Measurements from ENCODE around the gene FBN2.
"Not testable (repeated sequence)": the region's sequence is repeated elsewhere in the genome, so short reads cannot be mapped to it uniquely, and the experiment has no call there.

The FBN2 gene

DNA sequence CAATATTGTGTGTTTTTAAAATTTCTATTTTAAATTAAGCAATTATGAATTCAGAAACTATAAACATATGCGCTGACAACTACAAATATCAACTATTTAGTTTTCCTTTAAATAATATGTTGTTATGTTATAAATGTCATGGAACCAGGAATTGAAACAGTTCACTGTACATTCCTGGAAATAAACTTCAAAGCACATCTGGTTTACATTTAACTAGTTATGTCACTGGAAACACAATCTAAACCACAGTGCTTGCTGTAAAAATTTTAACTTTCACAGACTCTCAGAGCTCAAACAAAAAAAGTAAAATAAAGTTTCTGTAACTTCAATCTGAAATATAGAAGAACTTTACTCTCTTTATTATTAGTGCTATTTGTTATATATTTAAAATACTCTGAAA lies 179.2 kb downstream of the FBN2 start:
- no peak for DNase-seq (ENCODE audit: low read depth)

DNA sequence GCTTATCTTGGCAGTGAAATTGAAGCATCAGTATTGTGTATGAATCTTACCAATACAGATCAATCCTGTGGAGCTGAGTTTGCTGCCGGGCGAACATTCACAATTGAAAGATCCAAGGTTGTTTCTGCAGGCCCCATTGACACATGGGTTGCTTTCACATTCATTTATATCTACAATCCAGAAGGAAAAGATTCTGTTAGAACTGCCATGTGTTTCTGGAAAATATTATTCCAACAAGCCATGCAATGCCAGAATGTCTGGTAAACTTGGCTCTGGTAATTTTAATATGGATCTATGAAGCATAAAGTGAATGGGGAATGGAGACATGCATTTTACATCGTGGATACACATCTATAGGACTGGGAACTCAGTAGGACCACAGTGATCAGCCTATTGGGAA lies 180.8 kb downstream of the FBN2 start:
- no peak for DNase-seq (ENCODE audit: low read depth)

DNA sequence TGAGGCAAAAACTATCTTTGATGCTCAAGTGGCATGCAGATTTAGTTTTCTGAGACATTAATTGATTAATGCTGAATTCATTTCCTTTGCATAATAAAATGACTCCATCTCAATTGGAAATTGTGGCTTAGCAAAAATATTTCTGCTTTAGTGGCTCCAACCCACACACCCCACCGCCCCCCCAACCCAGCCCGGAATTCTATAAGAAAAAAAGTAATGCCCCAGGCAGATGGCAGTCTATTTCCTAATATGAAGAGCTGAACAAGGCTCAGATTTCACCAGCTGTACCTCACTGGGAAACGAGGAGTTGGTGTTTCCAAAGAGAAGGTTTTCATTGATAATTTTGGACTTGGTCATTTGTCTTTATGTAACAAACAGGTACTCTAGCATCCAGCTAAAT lies 182.1 kb downstream of the FBN2 start:
- no peak for DNase-seq (ENCODE audit: low read depth)

DNA sequence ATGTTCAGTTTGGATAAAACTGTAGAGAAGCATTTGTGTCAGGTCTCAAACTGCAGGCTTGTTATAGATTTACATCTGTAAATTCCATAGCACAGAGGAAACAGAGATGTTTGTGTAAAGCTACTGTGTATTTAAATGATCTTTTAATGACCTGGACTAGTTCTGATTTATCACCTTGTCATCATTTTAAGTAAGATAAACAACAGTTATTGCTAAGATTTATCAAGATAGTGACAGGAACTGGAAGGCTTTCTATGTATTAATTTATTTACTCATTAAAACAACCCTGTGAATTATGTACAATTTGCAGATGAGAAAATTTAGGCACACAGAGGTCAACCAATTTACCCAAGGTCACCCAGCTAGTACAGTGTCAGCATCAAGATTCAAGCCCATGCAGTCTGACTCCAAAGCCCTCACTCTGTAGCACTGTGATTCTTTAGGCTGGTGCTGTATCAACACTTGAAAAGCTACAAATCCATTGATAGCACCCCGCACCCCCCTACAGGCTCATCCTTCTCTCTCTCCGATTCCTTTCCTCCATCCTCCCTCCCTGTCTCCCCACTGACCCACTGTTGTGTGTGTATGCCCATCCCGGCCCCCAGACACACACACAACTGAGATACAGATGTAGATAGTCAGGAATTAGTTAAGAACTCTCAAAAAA lies 184.5 kb downstream of the FBN2 start:
- no peak for DNase-seq (ENCODE audit: low read depth)

DNA sequence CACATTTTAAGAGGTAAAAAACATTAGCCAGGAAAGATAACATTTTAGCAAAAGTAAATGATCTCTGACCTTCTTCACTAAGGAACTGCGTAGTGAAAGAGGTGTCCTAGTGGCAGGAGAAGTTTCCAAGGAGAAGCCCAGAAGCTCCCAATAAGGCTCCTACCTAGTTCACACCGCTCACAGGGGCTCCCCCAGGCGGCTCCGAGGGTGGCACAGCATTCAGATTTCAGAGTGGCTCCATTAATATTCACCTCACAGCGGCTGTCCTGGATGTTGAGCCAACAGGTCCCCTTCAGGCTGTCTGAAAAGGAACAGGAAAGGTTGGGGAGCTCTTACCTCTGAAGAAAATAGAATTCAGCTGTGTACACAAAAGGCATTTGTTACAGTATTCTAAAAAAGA lies 187.3 kb downstream of the FBN2 start:
- DNase-seq (ENCODE audit: low read depth), result no peak

DNA sequence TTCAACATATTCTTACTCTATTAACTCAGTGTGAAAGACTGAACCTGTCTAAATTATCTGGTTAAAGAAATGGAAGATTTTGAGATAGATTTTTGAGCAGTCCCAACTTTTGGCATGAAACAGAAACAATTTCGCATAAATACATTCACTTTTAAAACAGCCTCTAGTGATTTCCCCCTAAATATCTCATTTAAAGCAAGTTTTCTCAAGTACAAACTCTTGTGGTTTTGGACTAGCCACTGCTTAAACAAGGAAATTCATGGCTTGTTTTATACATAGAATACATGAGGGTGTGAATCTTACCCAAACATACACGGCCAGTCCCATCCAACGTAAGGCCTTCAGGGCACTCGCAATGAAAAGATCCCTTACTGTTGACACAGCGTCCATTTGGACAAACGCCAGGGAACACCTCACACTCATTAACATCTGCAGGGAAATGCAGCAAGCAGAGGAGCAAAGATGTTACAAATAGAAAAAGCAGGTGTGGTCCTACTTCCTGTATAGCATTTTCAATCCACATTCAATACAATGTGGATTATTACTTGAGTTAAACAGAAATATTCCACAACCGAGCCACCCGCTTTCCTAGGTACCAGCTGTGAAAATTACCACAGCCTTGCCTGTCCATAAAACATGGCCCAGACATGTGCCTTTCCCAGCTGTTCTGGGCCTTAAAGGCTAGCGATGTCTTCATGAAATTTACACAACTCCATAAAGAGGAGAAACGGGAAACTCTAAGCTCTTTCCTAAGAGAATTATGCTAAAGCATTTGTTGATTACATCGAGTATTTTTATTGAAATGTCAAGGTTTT lies 188.8 kb downstream of the FBN2 start:
- no peak for DNase-seq (ENCODE audit: low read depth)

DNA sequence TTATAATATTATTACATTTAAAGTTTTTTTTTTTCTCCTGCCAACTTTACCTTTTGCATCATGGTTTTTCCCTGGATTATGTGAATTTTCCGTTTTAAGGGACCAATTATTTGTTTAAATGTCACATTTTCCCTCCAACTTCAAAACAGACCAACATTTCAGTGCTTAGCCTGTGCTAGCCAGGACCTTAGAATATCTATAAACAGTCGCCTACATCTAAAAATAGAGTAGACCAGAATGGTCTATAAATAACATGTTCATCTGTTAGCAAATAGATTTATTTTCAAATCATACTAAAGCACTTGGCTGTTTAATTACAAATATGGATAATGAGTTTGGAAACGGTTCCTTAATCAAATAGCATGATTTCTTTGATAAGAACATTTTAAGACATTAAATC lies 192.0 kb downstream of the FBN2 start:
- DNase-seq (ENCODE audit: low read depth), result no peak

DNA sequence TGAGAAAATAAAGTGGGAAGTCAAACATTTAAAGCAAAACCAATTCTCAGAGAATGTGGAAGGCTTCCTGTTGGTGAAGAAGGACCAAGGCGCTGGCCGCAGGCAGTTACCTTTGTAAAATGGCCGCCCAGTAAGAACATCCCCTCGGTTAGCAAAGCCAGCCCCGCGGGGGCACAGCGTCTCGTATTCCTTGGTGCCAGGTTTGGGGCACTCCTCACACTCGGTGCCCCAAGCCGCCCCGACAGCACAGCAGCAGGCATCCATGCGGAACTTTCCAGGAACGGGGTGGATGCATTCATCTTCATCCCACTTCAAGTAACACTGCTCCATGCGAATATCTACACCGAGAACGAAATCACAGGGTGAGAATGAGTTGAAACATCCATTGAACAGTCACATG lies 192.8 kb downstream of the FBN2 start:
- no peak for DNase-seq (ENCODE audit: low read depth)

DNA sequence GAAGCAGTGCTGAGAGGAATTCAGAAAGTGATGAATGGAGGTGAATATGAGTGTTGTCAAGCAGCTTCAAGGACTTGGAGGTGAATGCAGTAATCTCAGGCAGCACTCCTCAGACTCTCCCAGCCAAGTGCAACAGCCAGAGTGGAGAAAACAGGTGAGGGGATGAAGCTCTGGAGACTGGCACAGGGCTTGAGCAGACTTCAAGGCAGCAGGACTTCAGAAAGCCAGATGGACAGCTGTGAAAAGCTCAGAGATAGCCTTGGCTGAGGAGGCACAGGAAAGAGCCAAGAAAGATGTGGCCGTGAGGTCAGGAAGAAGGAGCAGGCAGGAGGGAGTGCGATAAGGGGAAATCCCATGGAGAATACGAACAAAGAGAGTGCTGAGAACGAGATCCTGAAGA lies 194.9 kb downstream of the FBN2 start:
- no peak for DNase-seq (ENCODE audit: low read depth)

DNA sequence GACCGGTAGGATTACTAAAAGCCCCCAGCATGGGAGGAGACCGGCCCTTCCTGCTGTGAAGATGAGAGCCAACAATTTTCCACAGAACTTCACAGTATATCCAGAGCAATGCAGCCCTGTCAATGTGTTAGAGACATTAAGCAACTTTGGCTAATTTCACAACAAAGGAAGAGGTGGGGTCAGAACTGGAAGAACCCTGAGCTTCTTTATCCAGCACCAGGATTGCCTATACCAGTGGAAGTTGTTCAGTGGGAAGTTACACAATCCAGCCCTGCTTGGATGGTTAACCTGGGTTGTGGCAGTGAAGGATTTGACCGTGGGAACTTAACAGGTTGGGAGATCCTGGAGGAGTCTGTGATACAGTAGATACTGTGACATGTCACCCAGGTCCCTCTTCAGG lies 197.0 kb downstream of the FBN2 start:
- DNase-seq (ENCODE audit: low read depth), result no peak

DNA sequence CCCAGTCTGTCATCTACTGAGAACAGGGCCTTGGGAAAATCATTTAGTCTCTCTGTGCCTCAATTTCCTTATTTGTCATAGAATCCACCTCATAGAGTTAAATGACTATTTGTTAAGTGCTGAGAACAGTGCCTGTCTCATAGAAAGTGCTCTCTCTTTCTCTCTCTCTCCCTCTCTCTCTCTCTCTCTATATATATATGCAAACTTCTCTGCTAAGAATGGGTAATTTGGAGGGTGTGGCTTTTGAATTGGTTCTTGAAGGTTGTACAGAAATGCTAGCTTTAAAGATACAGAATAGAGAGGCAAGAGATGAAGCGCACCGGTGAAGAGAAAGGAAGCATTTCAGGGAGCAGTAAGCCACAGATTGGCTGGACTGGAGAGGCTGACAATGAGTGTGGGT lies 197.4 kb downstream of the FBN2 start:
- DNase-seq (ENCODE audit: low read depth), result no peak

DNA sequence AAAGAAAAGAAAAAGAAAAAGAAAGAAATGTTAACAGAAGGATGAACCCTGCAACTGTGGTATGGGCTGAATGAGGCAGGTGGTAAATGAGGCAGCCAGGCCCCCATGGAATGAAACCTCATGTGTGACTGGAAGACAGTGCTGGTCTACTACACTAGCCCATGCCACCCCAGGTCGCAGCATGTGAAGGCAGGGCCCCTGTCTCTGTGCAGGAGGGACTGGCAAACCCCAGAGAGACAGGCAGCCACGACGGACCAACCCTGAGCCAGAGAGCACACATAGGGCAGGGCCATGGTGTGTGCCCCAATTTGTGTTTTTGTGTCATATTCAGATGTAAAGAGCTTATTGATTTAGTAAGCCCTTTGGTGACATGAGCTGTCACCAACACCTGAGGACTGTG lies 198.5 kb downstream of the FBN2 start:
- DNase-seq (ENCODE audit: low read depth), result no peak

DNA sequence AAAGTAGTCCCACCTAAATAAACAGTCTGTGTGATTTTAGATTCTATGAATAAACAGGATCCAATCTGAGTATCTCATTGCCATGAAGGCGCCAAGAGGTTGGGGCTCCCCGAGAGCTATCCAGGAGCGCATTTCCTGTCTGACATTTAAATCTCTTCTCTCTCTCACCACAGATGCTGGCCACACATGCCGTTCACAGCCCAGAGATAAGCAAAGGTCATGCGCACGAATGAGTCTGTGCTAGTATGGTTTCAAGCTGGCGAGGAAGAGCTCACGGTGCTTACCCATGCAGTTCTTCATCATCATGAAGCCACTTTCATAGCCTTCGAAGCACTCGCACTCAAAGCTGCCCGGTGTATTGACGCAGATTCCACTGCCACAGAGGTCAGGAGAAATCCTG lies 199.4 kb downstream of the FBN2 start:
- no peak for DNase-seq (ENCODE audit: low read depth)

DNA sequence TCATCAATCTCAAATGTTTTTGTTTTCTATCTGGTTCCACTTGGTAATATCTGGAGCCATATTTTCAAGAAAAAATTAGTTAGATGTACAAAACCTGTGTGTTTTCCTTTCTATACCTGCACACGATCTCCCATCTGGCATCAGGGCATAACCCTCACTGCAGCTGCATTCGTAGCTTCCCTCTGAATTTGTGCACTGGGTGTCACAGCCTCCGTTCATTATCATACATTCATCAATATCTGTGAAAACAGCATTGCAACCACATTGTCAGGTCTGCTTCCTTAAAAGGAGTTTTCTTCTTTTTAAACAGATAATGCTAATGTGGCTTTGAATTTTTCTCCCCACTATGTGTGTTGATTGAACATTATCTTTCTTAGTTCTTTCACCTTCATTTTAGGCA lies 202.7 kb downstream of the FBN2 start:
- DNase-seq (ENCODE audit: low read depth), result no peak

DNA sequence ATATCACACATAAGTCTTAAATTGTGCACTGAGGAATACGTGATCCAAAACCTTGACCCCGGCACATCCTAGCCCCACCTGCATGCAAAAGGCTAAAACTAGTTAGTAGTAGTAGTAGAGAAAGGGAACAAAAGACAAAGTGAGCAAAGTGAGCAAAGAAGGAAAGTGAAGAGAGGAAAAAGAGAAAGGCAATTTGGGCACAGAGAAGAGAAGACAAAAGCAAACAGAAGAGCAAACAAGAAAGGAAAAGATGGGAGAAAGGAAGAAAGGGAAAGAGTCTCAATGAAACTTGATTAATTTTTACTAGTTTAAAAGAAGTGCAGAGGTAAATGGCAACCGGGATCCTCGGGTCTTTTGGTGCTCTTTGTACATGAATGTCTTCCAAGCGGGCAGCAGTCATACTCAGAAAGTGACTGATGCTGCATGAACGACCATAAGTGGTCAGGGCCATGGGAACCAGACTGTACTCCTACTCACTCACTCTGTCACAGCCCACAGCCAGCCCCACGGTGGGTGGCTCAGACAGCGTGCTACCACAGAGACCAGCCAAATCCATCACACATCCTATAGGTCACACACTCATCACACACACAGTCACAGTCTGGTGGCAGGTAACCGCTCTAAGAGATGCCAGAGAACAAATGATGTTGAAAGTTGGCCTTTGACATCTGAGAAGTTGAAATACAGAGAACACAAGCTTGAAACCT lies 203.9 kb downstream of the FBN2 start:
- DNase-seq (ENCODE audit: low read depth), result no peak

DNA sequence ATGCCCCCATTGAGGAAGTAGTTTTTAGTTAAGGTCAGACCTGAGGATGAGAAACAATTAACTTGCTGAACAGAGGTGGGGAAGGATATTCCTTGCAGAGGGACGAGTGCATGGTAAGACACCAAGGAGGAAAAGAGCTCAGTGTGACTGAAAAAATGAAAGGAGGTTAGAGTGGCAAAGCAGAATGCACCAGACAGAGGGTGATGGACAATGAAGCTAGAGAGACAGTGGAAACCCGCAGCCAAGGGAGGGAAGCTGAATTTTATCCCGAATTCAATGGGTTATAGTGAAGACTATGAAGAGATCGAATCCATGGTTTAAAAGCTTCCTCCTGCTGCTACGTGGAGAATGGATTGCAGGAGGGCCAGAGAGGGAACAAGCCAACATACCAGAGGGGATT lies 206.8 kb downstream of the FBN2 start:
- no peak for DNase-seq (ENCODE audit: low read depth)

DNA sequence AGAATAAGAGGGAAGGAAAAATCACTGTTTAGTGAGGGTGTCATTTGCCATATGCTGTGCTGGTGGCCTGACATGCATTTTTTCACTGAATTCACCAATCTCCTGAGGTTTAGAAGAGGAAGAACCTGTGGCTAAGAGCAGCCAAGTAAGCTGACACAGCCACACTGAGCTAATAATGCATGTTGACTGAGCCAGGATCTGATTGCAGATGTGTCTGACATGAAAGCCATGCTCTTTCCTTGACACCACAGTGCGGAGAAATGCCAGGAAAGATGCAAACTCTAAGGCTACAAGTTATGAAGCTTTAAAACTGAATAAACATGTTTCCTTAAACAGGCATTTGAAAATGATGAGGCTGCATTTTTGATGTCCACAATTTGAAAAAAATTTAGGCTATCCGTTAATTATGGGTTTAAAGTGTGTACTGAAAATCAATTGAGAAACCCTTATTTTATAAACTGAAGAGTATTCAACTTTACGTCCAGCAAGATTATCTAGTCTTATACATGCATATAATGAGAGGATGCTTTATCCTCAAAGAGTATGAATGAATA lies 208.6 kb downstream of the FBN2 start:
- no peak for DNase-seq (ENCODE audit: low read depth)

DNA sequence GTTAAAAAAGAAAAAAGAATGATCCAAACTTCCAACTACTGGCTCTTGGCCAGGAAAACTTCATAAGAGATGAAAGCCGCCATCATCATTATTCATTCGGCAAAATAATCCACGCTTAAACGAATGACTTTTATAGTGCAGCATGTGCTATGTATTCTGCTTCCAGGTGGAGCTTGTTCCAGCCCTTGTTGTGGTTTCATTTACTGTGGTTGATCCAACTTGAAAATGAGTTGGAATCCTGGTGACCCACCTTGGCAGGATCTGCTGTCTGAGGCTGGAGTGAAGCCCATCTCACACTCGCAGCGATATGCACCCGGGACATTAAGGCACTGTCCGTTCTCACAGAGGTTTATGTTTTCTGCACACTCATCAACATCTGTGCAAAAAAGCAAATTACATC lies 209.6 kb downstream of the FBN2 start:
- no peak for DNase-seq (ENCODE audit: low read depth)

DNA sequence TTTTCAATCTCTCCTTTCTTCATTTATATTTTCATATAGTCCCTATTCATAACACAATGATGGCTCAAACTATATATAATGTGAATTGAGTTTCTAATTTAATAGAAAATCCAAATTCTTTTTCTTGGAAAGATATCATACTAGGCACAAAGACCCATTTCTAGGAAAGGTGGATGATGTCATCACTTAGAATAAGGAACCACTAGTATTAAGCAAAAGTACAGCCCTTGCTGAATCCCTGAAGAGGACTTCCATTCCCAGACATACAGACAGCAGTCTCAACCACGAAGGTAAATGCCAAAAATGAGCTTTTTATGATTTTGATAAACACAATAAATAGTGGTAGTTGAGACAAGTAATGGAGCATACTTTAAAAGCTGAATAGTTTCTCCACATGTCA lies 210.0 kb downstream of the FBN2 start:
- DNase-seq (ENCODE audit: low read depth), result no peak

DNA sequence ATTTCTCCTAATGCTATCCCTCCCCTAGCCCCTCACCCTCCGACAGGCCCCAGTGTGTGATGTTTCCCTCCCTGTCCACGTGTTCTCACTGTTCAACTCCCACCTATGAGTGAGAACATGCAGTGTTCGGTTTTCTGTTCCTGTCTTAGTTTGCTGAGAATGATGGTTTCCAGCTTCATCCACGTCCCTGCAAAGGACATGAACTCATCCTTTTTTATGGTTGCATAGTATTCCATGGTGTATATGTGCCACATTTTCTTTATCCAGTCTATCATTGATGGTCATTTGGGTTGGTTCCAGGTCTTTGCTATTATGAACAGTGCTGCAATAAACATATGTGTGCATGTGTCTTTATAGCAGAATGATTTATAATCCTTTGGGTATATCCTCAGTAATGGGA lies 216.6 kb downstream of the FBN2 start:
- DNase-seq (ENCODE audit: low read depth), result not testable (repeated sequence)

DNA sequence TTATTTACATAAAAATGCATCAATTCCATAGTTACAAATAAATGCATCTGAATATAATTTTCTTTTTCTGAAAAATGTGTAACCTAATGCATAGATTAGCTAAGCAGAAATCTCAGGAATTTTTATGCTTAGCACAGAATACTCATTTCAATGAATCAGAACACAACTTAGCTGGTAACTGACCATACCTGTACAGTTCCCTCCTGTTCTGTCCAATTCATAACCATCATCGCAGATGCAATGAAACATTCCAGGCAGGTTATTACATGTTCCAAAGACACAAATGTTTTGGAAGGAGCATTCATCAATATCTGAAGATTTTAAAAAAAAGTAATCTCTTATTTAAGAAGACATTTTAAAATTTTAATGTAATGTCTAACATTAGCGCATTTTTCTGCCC lies 219.4 kb downstream of the FBN2 start:
- no peak for DNase-seq (ENCODE audit: low read depth)

DNA sequence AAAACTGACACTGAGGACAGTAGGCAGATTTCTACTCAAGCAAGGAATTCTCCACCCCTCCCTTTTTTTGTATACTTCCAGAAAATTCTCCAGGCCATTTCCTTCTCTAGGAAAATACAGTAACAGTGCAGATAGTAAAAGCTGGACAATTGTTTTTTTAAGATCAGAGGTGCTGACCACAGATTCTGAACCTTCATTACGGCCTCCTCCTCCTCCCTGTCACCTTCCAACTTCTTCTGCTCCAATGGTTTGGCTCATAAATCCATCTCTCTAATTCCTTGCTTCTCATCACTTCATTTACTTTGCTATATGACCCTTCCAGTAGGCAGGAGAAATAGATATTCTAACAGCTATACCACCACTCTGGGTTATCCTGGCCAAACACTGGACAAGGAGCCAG lies 220.6 kb downstream of the FBN2 start:
- DNase-seq (ENCODE audit: low read depth), result no peak

DNA sequence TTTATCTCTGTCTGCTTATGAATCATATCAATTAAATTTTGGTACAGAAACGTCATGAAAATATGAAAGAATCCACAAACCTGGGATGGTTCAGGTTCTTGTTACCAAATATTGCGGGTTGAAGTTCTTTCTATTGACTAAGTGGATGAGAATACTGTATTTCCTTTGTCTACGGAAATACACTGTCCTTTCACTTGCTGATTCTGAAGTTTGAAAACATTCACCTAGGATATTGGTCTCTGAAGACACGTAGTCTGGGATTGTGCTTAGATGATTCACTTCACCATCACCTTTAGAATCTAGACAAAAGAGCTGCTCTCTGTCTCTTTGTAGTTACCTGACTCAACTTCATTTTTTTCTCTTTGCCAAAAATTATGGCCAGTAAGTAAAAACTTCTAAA lies 222.4 kb downstream of the FBN2 start:
- no peak for DNase-seq (ENCODE audit: low read depth)

Data from CMK (cell line).